Measurements from ENCODE around the gene RHCE. TPM values are rescaled to one million over a fixed set of nuclear protein-coding genes. Genes with fewer than 3 reads are reported as not detected.
"Not testable (repeated sequence)": the region's sequence is repeated elsewhere in the genome, so short reads cannot be mapped to it uniquely, and the experiment has no call there.

The RHCE gene
- total RNA-seq (1 to 10 TPM in 3 of 4 donors, under 1 TPM in 1; 0.66 to 2.0 (median 1.1) TPM), polyA plus RNA-seq (under 1 TPM in 2 of 3 donors, not detected in 1; 0.22 to 0.23 TPM)
- long read RNA-seq, donor 1 = 0 reads
- long read RNA-seq, donor 2, partial matches to known transcripts = 1 of 3 reads
- long read RNA-seq, donor 2, other reads (novel, unspliced or antisense) = 2 of 3 reads

- not testable (repeated sequence) for DNase-seq
- intact Hi-C loops (cut with DNase I) = loop anchor here in 1 of 2 donors (10.0 kb wide), 1 partner anchor 384 kb away; the partner anchor contains the start of gene SELENON
Observed at GRCh38 chr1:25420715-25421114, at the start of gene RHCE. RHCE (minus strand) TSS chr1:25420825; CDS start chr1:25420786, 39 bp downstream.

GRCh38 chr1:25469177-25469576 lies 48.6 kb upstream of the RHCE start:
- intact Hi-C loops (cut with DNase I) = no loop called here
- no peaks in the 10 kb centered on the region for H3K27me3 ChIP-seq (ENCODE audit: insufficient read depth in 3 of 3, low read length in 2 of 3)
- TF ChIP-seq CTCF (IDR thresholded peaks at IDR 0.05) = no peak
- H3K4me1 ChIP-seq = peaks cover 58% of the 10 kb centered on the region
- H3K36me3 ChIP-seq (ENCODE audit: insufficient read depth in 1 of 2, low read depth in 1 of 2) = no peaks in the 10 kb centered on the region
- 72 to 92% (median 76%) methylated on average over 2 of the region's 2 CpGs for WGBS, 3 donors
- no peak for ATAC-seq
- H3K9me3 ChIP-seq = no peaks in the 10 kb centered on the region
- no peak overlapping the region for H3K4me3 ChIP-seq
- H3K27ac ChIP-seq = peak overlapping the region; percentile 86
- DNase-seq = no peak

More at GRCh38 chr1:25420715-25421114, at the start of gene RHCE:
- H3K27ac ChIP-seq; H3K27me3 ChIP-seq (ENCODE audit: insufficient read depth in 3 of 3, low read length in 2 of 3); H3K9me3 ChIP-seq; H3K4me1 ChIP-seq; H3K4me3 ChIP-seq; ATAC-seq; H3K36me3 ChIP-seq (ENCODE audit: insufficient read depth in 1 of 2, low read depth in 1 of 2): not testable (repeated sequence)
- WGBS, 3 donors = 92 to 98% (median 93%) methylated on average over 7 to 9 of the region's 9 CpGs

- TF ChIP-seq CTCF (IDR thresholded peaks at IDR 0.05) = no peak
- H3K4me3 ChIP-seq = peak overlapping the region; percentile 19
- peaks cover 54% of the 10 kb centered on the region for H3K4me1 ChIP-seq
- H3K9me3 ChIP-seq = no peaks in the 10 kb centered on the region
- H3K36me3 ChIP-seq (ENCODE audit: insufficient read depth in 1 of 2, low read depth in 1 of 2) = no peaks in the 10 kb centered on the region
- ATAC-seq (peak; percentile 76 to 84 (median 80)), DNase-seq (no peak)
- H3K27me3 ChIP-seq (ENCODE audit: insufficient read depth in 3 of 3, low read length in 2 of 3) = no peaks in the 10 kb centered on the region
- intact Hi-C loops (cut with DNase I) = no loop called here
- H3K27ac ChIP-seq = peak overlapping the region; percentile 86
Observed at GRCh38 chr1:25468033-25468432, 47.4 kb upstream of the RHCE start.

GRCh38 chr1:25467616-25468015 lies 47.0 kb upstream of the RHCE start:
- DNase-seq (no peak), ATAC-seq (no peak)
- intact Hi-C loops (cut with DNase I) = no loop called here
- Histone ChIP-seq H3K27ac (peak overlapping the region; percentile 86), H3K4me3 (peak overlapping the region; percentile 19), H3K27me3 (ENCODE audit: insufficient read depth in 3 of 3, low read length in 2 of 3) (no peaks in the 10 kb centered on the region), H3K9me3 (no peaks in the 10 kb centered on the region), H3K36me3 (ENCODE audit: insufficient read depth in 1 of 2, low read depth in 1 of 2) (no peaks in the 10 kb centered on the region), H3K4me1 (peaks cover 54% of the 10 kb centered on the region)
- TF ChIP-seq CTCF (IDR thresholded peaks at IDR 0.05) = no peak
- 61 to 76% (median 63%) methylated on average over 1 of the region's 1 CpG for WGBS, 3 donors

GRCh38 chr1:25467193-25467592 lies 46.6 kb upstream of the RHCE start:
- WGBS, 3 donors = 63 to 85% (median 72%) methylated on average over 4 of the region's 4 CpGs
- ATAC-seq (no peak), DNase-seq (no peak)
- Histone ChIP-seq H3K9me3 (no peaks in the 10 kb centered on the region), H3K27ac (peak overlapping the region; percentile 86), H3K27me3 (ENCODE audit: insufficient read depth in 3 of 3, low read length in 2 of 3) (no peaks in the 10 kb centered on the region), H3K4me1 (peaks cover 54% of the 10 kb centered on the region), H3K36me3 (ENCODE audit: insufficient read depth in 1 of 2, low read depth in 1 of 2) (no peaks in the 10 kb centered on the region), H3K4me3 (peak overlapping the region; percentile 19)
- no peak for TF ChIP-seq CTCF (IDR thresholded peaks at IDR 0.05)
- intact Hi-C loops (cut with DNase I) = no loop called here
